Measurements from ENCODE around the gene CMYA5.

CMYA5 gene

GRCh38 chr5:79712741-79713140 is 23.1 kb downstream of the CMYA5 start:
- DNase-seq (ENCODE audit: low read depth) = no peak
- TF ChIP-seq, protein P1, sequence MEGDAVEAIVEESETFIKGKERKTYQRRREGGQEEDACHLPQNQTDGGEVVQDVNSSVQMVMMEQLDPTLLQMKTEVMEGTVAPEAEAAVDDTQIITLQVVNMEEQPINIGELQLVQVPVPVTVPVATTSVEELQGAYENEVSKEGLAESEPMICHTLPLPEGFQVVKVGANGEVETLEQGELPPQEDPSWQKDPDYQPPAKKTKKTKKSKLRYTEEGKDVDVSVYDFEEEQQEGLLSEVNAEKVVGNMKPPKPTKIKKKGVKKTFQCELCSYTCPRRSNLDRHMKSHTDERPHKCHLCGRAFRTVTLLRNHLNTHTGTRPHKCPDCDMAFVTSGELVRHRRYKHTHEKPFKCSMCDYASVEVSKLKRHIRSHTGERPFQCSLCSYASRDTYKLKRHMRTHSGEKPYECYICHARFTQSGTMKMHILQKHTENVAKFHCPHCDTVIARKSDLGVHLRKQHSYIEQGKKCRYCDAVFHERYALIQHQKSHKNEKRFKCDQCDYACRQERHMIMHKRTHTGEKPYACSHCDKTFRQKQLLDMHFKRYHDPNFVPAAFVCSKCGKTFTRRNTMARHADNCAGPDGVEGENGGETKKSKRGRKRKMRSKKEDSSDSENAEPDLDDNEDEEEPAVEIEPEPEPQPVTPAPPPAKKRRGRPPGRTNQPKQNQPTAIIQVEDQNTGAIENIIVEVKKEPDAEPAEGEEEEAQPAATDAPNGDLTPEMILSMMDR (IDR thresholded peaks at IDR 0.05; ENCODE audit: control insufficient read depth, insufficient read depth, low read depth, low read length, missing control alignments) = no peak
- no peak overlapping the region for H3K4me3 ChIP-seq (ENCODE audit: control insufficient read depth, low read depth, low read length)

- TF ChIP-seq, protein P1 (IDR thresholded peaks at IDR 0.05; ENCODE audit: control insufficient read depth, insufficient read depth, low read depth, low read length, missing control alignments) = no peak
- DNase-seq (ENCODE audit: low read depth) = no peak
Measured at GRCh38 chr5:79713727-79714126, 24.1 kb downstream of the CMYA5 start.

DNA sequence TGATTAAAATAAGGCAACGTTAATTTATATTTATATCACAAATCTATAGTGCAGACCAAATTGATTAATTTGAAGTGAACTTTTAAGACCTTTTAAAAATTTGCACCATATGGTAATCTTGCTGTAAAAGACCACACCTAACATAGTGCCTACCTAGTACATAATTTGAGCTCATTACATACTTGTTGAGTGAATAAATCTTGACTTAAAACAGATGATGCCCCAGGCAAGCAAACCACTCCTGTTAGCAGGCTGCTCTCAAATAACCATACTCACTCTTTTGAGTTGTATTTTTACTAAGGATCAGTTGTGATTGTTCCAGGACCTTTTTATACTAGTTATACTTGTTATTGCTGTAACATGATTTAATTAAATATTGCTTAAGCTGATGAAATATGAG is 27.2 kb downstream of the CMYA5 start:
- no peak overlapping the region for H3K4me3 ChIP-seq (ENCODE audit: control insufficient read depth, low read depth, low read length)
- DNase-seq (ENCODE audit: low read depth) = no peak
- TF ChIP-seq, protein P1 (IDR thresholded peaks at IDR 0.05; ENCODE audit: control insufficient read depth, insufficient read depth, low read depth, low read length, missing control alignments) = no peak

More at GRCh38 chr5:79713727-79714126, 24.1 kb downstream of the CMYA5 start:
- H3K4me3 ChIP-seq (ENCODE audit: control insufficient read depth, low read depth, low read length) = no peak overlapping the region

GRCh38 chr5:79720096-79720495 is 30.5 kb downstream of the CMYA5 start:
- no peak overlapping the region for H3K4me3 ChIP-seq (ENCODE audit: control insufficient read depth, low read depth, low read length)
- DNase-seq (ENCODE audit: low read depth) = no peak
- TF ChIP-seq, protein P1 (IDR thresholded peaks at IDR 0.05; ENCODE audit: control insufficient read depth, insufficient read depth, low read depth, low read length, missing control alignments) = no peak

- TF ChIP-seq, protein P1 (IDR thresholded peaks at IDR 0.05; ENCODE audit: control insufficient read depth, insufficient read depth, low read depth, low read length, missing control alignments) = no peak
- H3K4me3 ChIP-seq (ENCODE audit: control insufficient read depth, low read depth, low read length) = no peak overlapping the region
- DNase-seq (ENCODE audit: low read depth) = no peak
Measured at GRCh38 chr5:79727451-79728355, 38.1 kb downstream of the CMYA5 start.

DNA sequence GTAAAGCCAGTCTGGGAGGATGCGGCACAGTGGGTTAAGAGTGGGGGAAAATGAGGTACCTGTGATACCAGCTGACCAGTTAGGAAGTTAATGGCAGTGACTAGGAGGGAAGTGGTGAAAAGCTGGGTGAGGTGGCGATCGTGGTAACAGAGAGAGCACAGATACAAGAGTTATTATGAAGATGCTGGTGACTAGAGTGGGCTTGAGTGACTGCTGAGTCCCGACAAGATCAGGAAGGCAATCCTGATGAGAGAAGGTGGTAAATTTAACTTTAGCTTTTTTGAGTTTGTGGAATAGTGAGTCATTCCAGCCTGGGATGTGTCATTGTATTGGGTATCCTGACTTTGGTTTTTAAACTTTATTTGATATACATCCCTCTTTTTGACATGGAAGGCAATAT is 38.8 kb downstream of the CMYA5 start:
- H3K4me3 ChIP-seq (ENCODE audit: control insufficient read depth, low read depth, low read length) = no peak overlapping the region
- TF ChIP-seq, protein P1 (IDR thresholded peaks at IDR 0.05; ENCODE audit: control insufficient read depth, insufficient read depth, low read depth, low read length, missing control alignments) = no peak
- no peak for DNase-seq (ENCODE audit: low read depth)
